ENCODE data around the gene CBARP. TPM values are rescaled to one million over a fixed set of nuclear protein-coding genes. Genes with fewer than 3 reads are reported as not detected.

The CBARP gene
- total and polyA plus RNA-seq, 11 donors: 0.60 to 2.2 (median 1.6) TPM

DNA sequence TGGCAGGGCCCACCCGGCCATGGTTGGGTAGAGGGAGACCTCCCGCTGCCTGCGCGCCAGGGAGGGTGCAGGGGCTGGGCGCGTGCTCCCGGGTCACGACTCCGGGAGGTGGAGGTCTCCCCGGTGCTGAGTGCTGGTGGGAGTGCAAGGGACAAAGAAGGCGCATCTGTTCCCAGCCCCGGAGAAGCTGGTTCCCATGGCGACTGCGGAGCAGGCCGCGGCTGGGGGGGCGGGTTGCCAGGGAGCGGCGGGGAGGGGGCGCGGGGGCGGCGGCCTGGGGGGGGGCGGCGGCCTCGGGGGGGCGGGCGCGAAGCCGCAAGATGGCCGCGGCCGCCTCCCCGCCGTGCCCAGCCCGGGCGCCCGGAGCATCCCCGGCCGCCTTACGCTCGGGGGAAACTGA lies 1.2 kb downstream of the CBARP start:
- intact Hi-C loops (cut with DNase I): loop anchor here in 1 of 10 donors (5.0 kb wide), 1 partner anchor 124 kb away; no protein-coding TSS in a partner anchor
- H3K4me3 ChIP-seq: peak overlapping the region; percentile 18 to 79 (median 64)
- DNase-seq (no peak), ATAC-seq (no peak)
- H3K27me3 ChIP-seq: peaks cover 0 to 15% (median 0%) of the 10 kb centered on the region in 9 donors
- no peaks in the 10 kb centered on the region for H3K36me3 ChIP-seq
- TF ChIP-seq, protein P1, sequence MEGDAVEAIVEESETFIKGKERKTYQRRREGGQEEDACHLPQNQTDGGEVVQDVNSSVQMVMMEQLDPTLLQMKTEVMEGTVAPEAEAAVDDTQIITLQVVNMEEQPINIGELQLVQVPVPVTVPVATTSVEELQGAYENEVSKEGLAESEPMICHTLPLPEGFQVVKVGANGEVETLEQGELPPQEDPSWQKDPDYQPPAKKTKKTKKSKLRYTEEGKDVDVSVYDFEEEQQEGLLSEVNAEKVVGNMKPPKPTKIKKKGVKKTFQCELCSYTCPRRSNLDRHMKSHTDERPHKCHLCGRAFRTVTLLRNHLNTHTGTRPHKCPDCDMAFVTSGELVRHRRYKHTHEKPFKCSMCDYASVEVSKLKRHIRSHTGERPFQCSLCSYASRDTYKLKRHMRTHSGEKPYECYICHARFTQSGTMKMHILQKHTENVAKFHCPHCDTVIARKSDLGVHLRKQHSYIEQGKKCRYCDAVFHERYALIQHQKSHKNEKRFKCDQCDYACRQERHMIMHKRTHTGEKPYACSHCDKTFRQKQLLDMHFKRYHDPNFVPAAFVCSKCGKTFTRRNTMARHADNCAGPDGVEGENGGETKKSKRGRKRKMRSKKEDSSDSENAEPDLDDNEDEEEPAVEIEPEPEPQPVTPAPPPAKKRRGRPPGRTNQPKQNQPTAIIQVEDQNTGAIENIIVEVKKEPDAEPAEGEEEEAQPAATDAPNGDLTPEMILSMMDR (IDR thresholded peaks at IDR 0.05): no peak
- no peak for TF ChIP-seq POLR2A (IDR thresholded peaks at IDR 0.05)
- H3K9me3 ChIP-seq: no peaks in the 10 kb centered on the region
- peaks cover 5 to 67% (median 39%) of the 10 kb centered on the region in 12 donors for H3K4me1 ChIP-seq
- WGBS, 4 donors: 22 to 100% (median 38%) methylated on average over 1 to 42 of the region's 42 CpGs
- H3K27ac ChIP-seq: peak overlapping the region in 2 of 12 donors; percentile 56 to 68

DNA sequence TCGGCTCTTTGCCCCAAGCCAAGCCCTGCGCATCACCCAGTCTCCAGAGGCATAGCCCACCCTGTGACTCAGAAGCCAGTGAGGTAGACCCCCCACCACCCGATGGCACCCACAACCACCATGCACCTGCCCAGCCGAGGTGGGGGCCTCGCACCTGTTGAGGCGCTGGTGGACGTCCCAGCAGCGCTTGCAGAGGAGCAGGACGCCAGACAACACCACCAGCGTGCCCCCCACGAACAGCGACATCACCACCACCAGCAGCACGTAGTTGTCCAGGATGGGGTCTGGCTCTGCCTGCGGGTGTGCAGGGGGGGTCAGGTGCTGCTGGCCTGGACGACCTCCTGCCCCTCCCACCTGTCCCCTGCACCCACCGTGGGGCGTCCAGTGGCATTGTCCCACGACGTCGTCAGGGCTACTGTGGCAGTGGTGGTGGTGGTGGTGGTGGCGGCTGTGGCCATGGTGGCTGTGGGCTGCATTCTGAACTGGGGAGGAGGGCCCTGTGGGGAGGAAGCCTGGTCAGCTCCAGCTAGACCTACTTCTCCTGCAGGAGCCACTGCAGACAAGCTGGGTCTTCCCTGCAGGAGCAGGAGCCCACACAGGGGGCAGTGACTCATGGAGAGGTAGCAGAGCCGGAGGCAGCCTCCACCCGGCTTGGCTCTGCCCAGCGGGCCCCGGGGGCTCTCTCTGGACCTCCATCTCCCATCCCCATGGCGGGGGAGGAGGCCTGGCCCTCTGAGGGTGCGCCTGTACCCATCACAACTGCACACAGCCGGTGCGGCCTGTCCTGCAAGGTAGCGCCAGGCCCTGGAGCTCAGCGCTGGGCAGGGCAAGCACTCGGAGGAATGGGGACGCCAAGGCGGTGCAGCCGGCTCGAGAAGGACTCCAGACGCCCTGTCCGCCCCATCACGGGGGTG lies 1.9 kb downstream of the CBARP start:
- no peak for ATAC-seq
- 81 to 89% (median 88%) methylated on average over 26 to 39 of the region's 39 CpGs for WGBS, 4 donors
- Histone ChIP-seq H3K27ac (no peak overlapping the region), H3K27me3 (peaks cover 0 to 15% (median 0%) of the 10 kb centered on the region in 9 donors), H3K36me3 (no peaks in the 10 kb centered on the region), H3K4me1 (peaks cover 1 to 62% (median 34%) of the 10 kb centered on the region in 12 donors), H3K9me3 (no peaks in the 10 kb centered on the region), H3K4me3 (peak overlapping the region in 1 of 12 donors; percentile 16)
- DNase-seq: no peak
- intact Hi-C loops (cut with DNase I): loop anchor here in 1 of 10 donors (5.0 kb wide), 1 partner anchor 124 kb away; no protein-coding TSS in a partner anchor
- TF ChIP-seq, protein P1 (IDR thresholded peaks at IDR 0.05): no peak

DNA sequence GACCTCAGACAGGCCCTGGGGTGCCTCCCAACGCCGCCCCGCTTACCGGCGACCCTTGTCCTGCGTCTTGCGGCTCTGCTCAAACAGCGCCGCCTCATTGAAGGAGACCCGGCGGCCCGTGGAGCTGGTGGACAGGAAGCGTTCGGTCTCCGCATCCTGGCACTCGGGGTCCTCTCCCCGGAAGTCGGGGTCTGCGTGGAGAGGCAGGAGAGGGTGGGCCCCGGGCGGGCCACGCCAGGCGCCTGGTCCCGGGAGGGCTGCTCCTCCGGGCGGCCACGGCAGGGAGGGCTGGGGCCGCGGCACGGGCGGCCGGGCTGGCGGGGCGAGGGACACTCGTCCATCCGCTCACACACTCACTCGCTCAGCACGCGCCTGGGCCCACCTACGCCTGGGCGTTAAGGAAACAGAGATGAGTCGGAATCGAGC lies 2.8 kb downstream of the CBARP start:
- Histone ChIP-seq H3K27me3 (peaks cover 0 to 15% (median 0%) of the 10 kb centered on the region in 9 donors), H3K9me3 (no peaks in the 10 kb centered on the region), H3K27ac (no peak overlapping the region), H3K4me1 (peaks cover 0 to 52% (median 28%) of the 10 kb centered on the region in 12 donors), H3K4me3 (no peak overlapping the region), H3K36me3 (no peaks in the 10 kb centered on the region)
- TF ChIP-seq POLR2A (IDR thresholded peaks at IDR 0.05): no peak
- TF ChIP-seq, protein P1 (IDR thresholded peaks at IDR 0.05): no peak
- intact Hi-C loops (cut with DNase I): loop anchor here in 1 of 10 donors (5.0 kb wide), 1 partner anchor 123 kb away; no protein-coding TSS in a partner anchor
- ATAC-seq: no peak
- no peak for DNase-seq
- WGBS, 4 donors: 92 to 96% (median 95%) methylated on average over 28 to 43 of the region's 43 CpGs
